Kidney (tissue), 14 donors: ENCODE results near the gene CARD14. TPM values are rescaled to one million over a fixed set of nuclear protein-coding genes. Genes with fewer than 3 reads are reported as not detected.

Experiments
- DNase-seq, 5 donors: peaks; one replicate each; pipeline ENCODE4 v3.0.0-alpha.2; 2013 to 2020
- FAIRE-seq: peaks from 2 replicates; lab custom pipeline; 2012; peaks lifted over from hg19 to GRCh38; lab: Jason Lieb, UNC
- H3K27ac ChIP-seq, 2 donors: one replicate each; pipeline ENCODE4 v1.7.0; 2013; ENCODE audit warnings: low read depth in 2 of 2, low read length in 2 of 2, inconsistent platforms in 1 of 2
- H3K27me3 ChIP-seq: one replicate; pipeline ENCODE4 v1.7.1; 2013; ENCODE audit warnings: low read length, inconsistent platforms; ENCODE audit not compliant: control insufficient read depth, insufficient read depth
- H3K36me3 ChIP-seq, 3 donors: one replicate each; pipeline versions ENCODE4 v1.7.0 to v1.7.1; 2013; ENCODE audit warnings: low read length in 3 of 3, control low read depth in 1 of 3, inconsistent platforms in 1 of 3; ENCODE audit not compliant: insufficient read depth in 3 of 3, control insufficient read depth in 2 of 3
- H3K4me1 ChIP-seq, 3 donors: one replicate each; pipeline versions ENCODE4 v1.7.0 to v1.7.1; 2013; ENCODE audit warnings: low read length in 3 of 3, inconsistent platforms in 1 of 3, low read depth in 1 of 3; ENCODE audit not compliant: control insufficient read depth in 2 of 3, insufficient read depth in 2 of 3
- H3K4me3 ChIP-seq, 3 donors: one replicate each; pipeline versions ENCODE4 v1.7.0 to v1.8.1; 2013; ENCODE audit warnings: low read length in 3 of 3, control low read depth in 1 of 3, inconsistent platforms in 1 of 3
- H3K9ac ChIP-seq, 3 donors: one replicate each; pipeline versions ENCODE4 v1.7.0 to v1.7.1; 2013; ENCODE audit warnings: low read length in 3 of 3, control low read depth in 1 of 3, inconsistent platforms in 1 of 3
- H3K9me3 ChIP-seq, 3 donors: one replicate each; pipeline versions ENCODE4 v1.7.0 to v1.7.1; 2013; ENCODE audit warnings: low read length in 3 of 3, control low read depth in 1 of 3, inconsistent platforms in 1 of 3; ENCODE audit not compliant: control insufficient read depth in 2 of 3, insufficient read depth in 1 of 3
- intact Hi-C: fragments of 100-400 bp; cut with DNase I; formaldehyde crosslinking; loops from one replicate; pipeline ENCODE4 v1.11.1; 2022
- polyA plus RNA-seq: library from polyadenylated mRNA; stranded (reverse); fragments of 350-450 nt; fragmentation: Illumina TruSeq; extraction: RNeasy Lipid Tissue Mini Kit (QIAGEN cat#74804); gene quantifications from one replicate; pipeline ENCODE4 v1.2.3, GENCODE V29; 2014; ENCODE audit warnings: low read depth, low replicate concordance; ENCODE audit not compliant: insufficient read depth
- total RNA-seq: library from RNA; stranded (reverse); fragmentation: NEBNext Ultra II Directional; extraction: Animal tissue kit (Norgen Biotek cat#: 25700); gene quantifications from one replicate; pipeline ENCODE4 v1.2.1, GENCODE V29; 2021
- TF ChIP-seq, protein P1 (sequence below): IDR thresholded peaks from 3 replicates; pipeline ENCODE4 v1.5.1; 2012; ENCODE audit warnings: mild to moderate bottlenecking, moderate library complexity, borderline replicate concordance; ENCODE audit not compliant: insufficient read depth; ENCODE audit errors: extremely low read depth
- donor health status: control.
- donor health status: control.
- donor health status: control.
- donor health status: control.
- donor health status: control.
- donor health status: DM: yes; HTN: yes; CAD: no.
- donor health status: Normal renal cell carcinoma (clear cell type).

Gene CARD14
- total and polyA plus RNA-seq, 2 donors from 2014 or later: 0.17 to 1.7 TPM

DNA sequence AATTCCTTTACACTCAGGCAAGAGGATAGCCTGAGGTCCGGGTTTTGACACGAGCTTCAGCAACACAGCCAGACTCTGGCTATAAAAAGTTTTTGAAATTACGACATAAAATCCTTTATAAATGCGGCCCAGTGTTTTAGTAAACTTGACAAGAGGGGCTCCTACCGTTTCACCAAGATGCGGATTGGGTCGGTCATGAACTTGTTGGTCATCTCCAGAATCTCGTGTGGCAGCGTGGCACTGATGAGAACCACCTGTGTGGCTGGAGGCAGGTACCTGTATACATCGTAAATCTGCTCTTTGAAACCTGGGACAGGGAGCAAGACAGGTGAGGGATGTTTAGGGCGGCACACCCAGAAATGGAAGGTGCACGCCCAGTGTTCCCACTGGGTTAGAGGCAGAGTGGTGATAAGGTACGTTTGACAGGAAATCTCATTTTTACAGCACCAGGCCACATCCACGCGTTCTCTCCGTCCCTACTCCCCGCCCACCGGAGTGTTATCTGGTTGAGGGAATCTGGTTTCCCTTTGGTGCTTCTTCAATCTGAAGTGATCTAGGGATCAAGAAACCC, 30.9 kb upstream of the CARD14 start:
- Histone ChIP-seq H3K9me3 (no peaks in the 10 kb centered on the region), H3K36me3 (peaks cover 15 to 84% (median 64%) of the 10 kb centered on the region in 3 donors), H3K9ac (no peak overlapping the region), H3K4me1 (no peaks in the 10 kb centered on the region), H3K27ac (no peak overlapping the region), H3K4me3 (no peak overlapping the region), H3K27me3 (no peaks in the 10 kb centered on the region)
- FAIRE-seq (no peak), DNase-seq (no peak)
- intact Hi-C loops: no loop called here
- TF ChIP-seq, protein P1, sequence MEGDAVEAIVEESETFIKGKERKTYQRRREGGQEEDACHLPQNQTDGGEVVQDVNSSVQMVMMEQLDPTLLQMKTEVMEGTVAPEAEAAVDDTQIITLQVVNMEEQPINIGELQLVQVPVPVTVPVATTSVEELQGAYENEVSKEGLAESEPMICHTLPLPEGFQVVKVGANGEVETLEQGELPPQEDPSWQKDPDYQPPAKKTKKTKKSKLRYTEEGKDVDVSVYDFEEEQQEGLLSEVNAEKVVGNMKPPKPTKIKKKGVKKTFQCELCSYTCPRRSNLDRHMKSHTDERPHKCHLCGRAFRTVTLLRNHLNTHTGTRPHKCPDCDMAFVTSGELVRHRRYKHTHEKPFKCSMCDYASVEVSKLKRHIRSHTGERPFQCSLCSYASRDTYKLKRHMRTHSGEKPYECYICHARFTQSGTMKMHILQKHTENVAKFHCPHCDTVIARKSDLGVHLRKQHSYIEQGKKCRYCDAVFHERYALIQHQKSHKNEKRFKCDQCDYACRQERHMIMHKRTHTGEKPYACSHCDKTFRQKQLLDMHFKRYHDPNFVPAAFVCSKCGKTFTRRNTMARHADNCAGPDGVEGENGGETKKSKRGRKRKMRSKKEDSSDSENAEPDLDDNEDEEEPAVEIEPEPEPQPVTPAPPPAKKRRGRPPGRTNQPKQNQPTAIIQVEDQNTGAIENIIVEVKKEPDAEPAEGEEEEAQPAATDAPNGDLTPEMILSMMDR: no peak

DNA sequence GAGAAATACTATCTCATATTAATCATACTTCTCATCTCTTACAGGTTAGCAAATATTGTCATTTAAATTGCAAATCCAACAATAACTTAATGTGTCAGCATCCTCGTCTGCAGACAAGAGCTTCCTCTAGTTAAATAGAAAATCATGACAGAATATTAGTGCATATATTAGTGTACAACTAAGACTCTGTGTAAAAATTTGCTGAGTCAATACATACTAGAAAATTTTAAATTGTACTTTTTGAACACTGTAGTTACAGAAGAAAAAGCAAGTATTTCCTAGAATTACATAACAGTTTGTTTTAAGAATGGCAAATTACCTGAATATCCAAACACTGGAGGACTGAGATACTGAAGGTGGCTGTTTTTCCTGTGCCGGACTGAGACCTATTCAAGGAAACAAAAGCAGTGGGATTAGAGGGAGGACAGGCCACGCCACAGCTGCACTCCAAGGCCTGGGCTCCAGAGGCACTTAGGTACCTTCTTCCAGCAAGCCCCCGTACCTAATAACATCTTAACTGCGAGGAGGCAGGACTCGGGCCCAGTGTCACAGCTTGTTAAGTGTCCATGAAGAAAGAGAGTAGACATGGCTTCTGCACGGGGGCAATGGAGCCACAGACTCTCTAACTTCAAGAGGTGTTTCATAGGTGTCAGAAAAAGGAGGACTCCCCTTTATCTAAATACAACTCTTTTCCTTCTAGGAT, 28.2 kb upstream of the CARD14 start:
- intact Hi-C loops: no loop called here
- no peak overlapping the region for H3K4me3 ChIP-seq
- FAIRE-seq (no peak), DNase-seq (no peak)
- no peak overlapping the region for H3K9ac ChIP-seq
- H3K9me3 ChIP-seq: no peaks in the 10 kb centered on the region
- TF ChIP-seq, protein P1: no peak
- peaks cover 15 to 74% (median 55%) of the 10 kb centered on the region in 3 donors for H3K36me3 ChIP-seq
- peaks cover 0 to 13% (median 0%) of the 10 kb centered on the region in 3 donors for H3K4me1 ChIP-seq
- no peaks in the 10 kb centered on the region for H3K27me3 ChIP-seq
- H3K27ac ChIP-seq: no peak overlapping the region

DNA sequence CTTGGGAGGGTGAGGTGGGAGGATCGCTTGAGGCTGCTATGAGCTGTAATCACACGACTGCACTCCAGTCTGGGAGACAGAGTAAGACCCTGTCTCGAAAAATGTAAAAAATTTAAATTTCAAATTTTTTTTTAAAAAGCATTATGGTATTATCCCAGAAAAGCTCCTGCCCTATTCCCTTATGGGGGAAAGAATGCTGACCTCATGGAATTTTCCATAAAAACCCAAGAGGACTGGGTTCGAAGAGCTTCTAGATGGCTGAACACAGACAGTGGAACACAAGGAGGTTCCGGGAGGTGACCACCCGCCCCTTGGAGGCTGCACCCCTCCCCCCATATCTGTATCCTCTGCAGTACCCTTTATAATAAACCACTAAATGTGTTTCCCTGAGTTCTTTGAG, 26.9 kb upstream of the CARD14 start:
- Histone ChIP-seq H3K36me3 (peaks cover 14 to 61% (median 42%) of the 10 kb centered on the region in 3 donors), H3K27me3 (no peaks in the 10 kb centered on the region)

More for the DNA sequence above, 26.9 kb upstream of the CARD14 start:
- H3K4me1 ChIP-seq: peaks cover 0 to 14% (median 0%) of the 10 kb centered on the region in 3 donors
- H3K9me3 ChIP-seq: no peaks in the 10 kb centered on the region
- intact Hi-C loops: no loop called here
- no peak for FAIRE-seq
- TF ChIP-seq, protein P1: no peak
- H3K9ac ChIP-seq: no peak overlapping the region
- H3K4me3 ChIP-seq: no peak overlapping the region
- no peak for DNase-seq
- no peak overlapping the region for H3K27ac ChIP-seq
